ENCODE results near the gene SLC25A38. TPM values are rescaled to one million over a fixed set of nuclear protein-coding genes. Genes with fewer than 3 reads are reported as not detected.

Gene SLC25A38
- polyA plus RNA-seq, 4 donors: 32.6 to 38.5 (median 36.5) TPM

DNA sequence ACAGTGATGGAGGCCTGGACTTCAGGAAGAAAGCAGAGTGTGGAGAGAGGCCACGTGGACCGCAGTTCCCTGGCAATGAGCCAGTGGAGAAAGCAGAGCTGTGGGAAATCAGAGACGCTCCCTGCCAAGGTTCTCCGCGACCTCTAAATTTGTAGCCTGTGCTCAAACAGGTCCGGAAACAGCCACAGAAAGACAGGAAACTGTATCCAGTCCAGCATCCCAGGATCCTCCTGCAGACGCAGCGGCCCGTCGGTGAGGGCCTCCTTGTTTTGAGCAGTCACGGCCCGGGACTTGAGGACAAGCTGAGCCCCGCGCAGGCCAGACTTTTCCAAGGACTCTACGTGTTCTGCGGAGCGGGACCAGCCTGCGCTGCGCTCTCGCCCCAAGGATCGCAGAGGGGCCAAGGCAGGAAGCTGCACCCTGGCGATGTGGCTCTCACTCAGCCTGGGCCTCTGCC, 45.6 kb downstream of the SLC25A38 start:
- DNase-seq (ENCODE audit: low read depth in 4 of 4, low spot score in 2 of 4): no peak

DNA sequence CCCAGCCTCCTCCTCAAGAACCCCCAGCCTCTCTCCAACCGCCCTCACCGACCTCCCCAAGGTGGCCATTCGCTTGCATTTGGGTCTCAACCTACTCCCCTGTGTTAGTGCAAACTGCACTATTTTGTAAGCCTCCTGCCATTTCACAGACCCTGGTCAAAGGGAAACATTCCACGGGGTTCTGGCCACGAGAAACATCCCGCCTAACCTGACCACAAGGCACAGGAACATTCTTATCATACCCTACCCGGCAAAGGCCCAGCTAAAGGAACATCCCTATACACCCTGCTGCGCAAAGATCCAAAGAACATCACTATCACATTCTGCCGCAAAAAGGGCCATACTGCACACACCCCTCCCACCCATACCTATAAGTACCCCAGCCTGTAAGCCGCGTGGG, 46.3 kb downstream of the SLC25A38 start:
- no peak for DNase-seq (ENCODE audit: low read depth in 4 of 4, low spot score in 2 of 4)

DNA sequence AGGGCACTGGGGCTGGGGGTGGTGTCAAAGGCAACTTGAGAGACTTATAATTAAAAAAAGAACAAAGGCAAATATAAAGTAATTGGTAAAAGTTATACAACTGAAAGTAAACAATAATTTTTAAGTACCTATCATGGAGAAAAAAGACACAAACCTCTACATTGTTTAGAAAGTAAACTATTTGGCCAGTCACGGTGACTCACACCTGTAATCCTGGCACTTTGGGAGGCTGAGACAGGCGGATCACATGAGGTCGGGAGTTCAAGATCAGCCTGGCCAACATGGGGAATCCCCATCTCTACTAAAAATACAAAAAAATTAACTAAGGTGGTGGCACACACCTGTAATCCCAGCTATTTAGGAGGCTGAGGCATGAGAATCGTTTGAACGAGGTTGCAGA, 49.2 kb downstream of the SLC25A38 start:
- DNase-seq (ENCODE audit: low read depth in 4 of 4, low spot score in 2 of 4): no peak

DNA sequence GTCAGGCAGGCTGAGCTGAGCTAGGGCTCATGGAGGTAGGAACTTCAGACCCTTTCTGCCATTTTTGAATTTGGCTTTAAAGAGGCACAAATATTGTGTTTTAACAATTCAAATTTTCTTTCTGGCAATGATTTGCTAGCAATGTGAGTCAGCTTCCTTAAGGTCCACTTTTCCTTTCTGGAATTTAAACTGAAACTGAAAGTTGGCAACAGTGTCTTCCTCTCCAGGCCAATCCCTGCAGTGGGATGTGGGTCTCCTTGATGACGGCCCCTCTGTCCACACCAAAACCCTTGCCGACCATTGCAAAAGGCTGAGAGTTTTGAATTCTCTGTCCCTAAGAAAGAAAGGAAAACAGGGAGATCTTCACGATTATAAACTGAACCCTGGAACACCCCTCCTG, 50.5 kb downstream of the SLC25A38 start:
- DNase-seq (ENCODE audit: low read depth in 4 of 4, low spot score in 2 of 4): no peak

- no peak for DNase-seq (ENCODE audit: low read depth in 4 of 4, low spot score in 2 of 4)
Measured at GRCh38 chr3:39434574-39434973, 51.4 kb downstream of the SLC25A38 start.

DNA sequence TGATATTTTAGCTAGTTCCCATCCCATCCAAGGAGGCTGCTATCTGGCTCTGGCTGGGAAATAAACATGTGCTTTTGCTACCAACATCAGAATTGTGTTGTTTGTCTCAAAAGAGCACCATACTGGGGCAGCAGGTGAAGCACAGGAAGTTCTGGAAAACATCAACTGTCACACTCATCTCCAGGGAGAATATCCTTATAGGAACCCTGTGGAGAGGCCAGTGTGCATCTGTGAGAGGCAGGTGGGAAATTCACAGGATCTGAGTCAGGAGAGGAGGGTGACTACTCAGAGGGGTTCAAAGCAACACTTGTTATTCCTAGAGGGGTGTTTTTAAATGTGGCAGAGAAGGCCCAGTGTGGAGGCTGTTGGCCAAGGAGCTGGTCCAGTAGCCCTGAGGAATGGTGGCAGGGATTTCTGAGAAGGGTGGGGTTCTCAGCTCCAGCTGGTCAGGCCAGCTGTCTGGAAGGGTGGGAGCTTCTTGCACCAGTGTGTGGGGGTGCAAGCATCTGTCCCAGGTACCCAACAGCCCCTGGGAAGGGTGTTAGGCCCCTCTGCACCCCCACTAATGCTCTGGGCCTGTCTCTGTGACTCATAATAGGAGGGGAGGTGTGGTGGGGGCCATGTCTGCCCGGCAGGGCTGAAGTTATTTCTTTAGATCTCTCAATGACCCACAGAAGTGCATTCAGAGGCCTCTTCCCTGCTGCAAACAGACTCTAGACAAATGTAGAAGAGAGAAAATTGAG, 52.0 kb downstream of the SLC25A38 start:
- DNase-seq (ENCODE audit: low read depth in 4 of 4, low spot score in 2 of 4): no peak

DNA sequence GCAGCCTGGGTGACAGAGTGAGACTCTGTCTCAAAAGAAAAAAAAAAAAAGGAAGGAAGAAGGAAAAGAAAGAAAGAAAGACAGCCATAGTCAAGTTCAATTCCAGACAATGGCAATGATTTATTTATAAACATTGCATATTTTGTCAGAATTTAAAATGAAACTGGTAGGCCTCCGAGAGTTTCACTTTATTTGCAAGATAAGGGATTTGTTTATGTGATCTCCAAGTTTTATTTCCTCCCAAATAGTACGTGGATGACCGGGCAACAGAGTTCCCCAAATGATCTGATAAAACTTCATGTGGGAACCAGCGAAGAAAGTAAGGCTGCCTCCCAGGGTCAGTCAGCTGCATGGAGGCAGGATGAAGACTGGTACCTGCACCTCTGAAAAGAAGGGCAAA, 55.7 kb downstream of the SLC25A38 start:
- no peak for DNase-seq (ENCODE audit: low read depth in 4 of 4, low spot score in 2 of 4)

- DNase-seq (ENCODE audit: low read depth in 4 of 4, low spot score in 2 of 4): no peak
Measured at GRCh38 chr3:39440316-39440715, 57.1 kb downstream of the SLC25A38 start.

DNA sequence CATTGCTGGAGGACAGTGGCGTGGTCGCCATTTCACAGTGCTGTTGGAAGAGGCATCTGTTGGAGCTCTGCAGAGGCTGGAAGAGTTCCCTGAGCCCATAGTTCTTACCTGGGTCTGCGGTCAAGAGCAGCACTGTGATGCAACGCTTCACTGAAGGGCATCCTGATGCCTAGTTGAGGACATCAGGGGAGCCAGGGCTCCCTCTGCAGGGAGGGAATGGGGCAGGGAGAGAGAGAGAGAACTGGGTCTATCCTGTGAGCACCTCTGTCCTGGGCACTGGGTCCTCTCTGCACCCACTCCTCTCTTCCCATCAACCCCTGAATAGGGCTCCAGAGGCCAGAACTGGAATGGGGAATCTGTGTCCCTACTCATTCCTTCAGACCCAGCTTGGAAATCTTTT, 60.4 kb downstream of the SLC25A38 start:
- no peak for DNase-seq (ENCODE audit: low read depth in 4 of 4, low spot score in 2 of 4)

DNA sequence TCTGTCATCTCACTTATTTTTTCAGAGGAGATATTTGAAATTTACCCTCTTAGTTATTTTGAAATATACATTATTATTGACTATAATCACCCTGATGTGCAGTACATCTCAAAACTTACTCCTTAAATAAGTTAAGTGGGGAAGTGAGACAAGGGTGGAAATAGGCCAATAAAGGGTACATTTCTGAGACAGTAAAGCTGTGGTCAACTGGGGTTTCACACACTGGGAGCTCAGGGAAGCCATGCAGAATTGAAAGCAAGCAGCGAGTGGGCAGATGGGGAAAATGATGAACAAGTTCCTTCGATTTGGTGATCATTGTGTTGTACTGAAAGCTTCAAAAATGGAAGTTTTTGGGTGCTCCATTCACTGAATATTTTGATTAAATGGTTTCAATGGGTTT, 62.8 kb downstream of the SLC25A38 start:
- DNase-seq (ENCODE audit: low read depth in 4 of 4, low spot score in 2 of 4): no peak

GRCh38 chr3:39446444-39446843, 63.3 kb downstream of the SLC25A38 start:
- DNase-seq (ENCODE audit: low read depth in 4 of 4, low spot score in 2 of 4): no peak

Other genes with a start within 250 kb of the SLC25A38 start
- 10 to 100 TPM in 2 of 4 donors, 1 to 10 TPM in 2; 6.7 to 12.6 (median 10.1) TPM for gene CSRNP1, start 229.8 kb upstream of the SLC25A38 start, polyA plus RNA-seq (ENCODE audit: insufficient read length in 4 of 4)
- under 1 TPM; 0.04 to 0.34 (median 0.09) TPM for gene XIRP1, start 190.8 kb upstream of the SLC25A38 start, polyA plus RNA-seq (ENCODE audit: insufficient read length in 4 of 4)
- 1 to 10 TPM; 1.6 to 5.0 (median 4.2) TPM for gene CX3CR1, start 103.3 kb upstream of the SLC25A38 start, polyA plus RNA-seq (ENCODE audit: insufficient read length in 4 of 4)
- gene CCR8, start 53.7 kb upstream of the SLC25A38 start, polyA plus RNA-seq (ENCODE audit: insufficient read length in 4 of 4): not detected
- 1,000 to 10,000 TPM; 1,358 to 1,713 (median 1,571) TPM for gene RPSA, start 23.4 kb downstream of the SLC25A38 start, polyA plus RNA-seq (ENCODE audit: insufficient read length in 4 of 4)
- under 1 TPM in 3 of 4 donors, not detected in 1; 0.17 to 0.96 (median 0.20) TPM for gene MOBP, start 84.3 kb downstream of the SLC25A38 start, polyA plus RNA-seq (ENCODE audit: insufficient read length in 4 of 4)